Liver (tissue), 9 donors: Measurements from ENCODE around the gene BIN1. TPM values are rescaled to one million over a fixed set of nuclear protein-coding genes. Genes with fewer than 3 reads are reported as not detected.

Experiments used
- DNase-seq: peaks from one replicate; pipeline ENCODE4 v3.0.0-alpha.2; 2017; ENCODE audit warnings: low spot score
- H3K27ac ChIP-seq, 2 donors: one replicate each; pipeline ENCODE4 v1.7.0; 2013; ENCODE audit warnings: inconsistent platforms in 2 of 2, low read length in 2 of 2, control low read depth in 1 of 2, low read depth in 1 of 2, mild to moderate bottlenecking in 1 of 2
- H3K27me3 ChIP-seq, 4 donors: one replicate each; pipeline versions ENCODE4 v1.6.1 to v1.7.0; 2013; ENCODE audit warnings: low read length in 3 of 4, inconsistent platforms in 1 of 4, mild to moderate bottlenecking in 1 of 4, moderate library complexity in 1 of 4; ENCODE audit not compliant: control insufficient read depth in 4 of 4, insufficient read depth in 4 of 4
- H3K36me3 ChIP-seq, 4 donors: one replicate each; pipeline versions ENCODE4 v1.6.1 to v1.7.0; 2013; ENCODE audit warnings: low read length in 3 of 4, mild to moderate bottlenecking in 3 of 4, low read depth in 1 of 4, moderate library complexity in 1 of 4; ENCODE audit not compliant: control insufficient read depth in 4 of 4, insufficient read depth in 3 of 4
- H3K4me1 ChIP-seq, 4 donors: one replicate each; pipeline versions ENCODE4 v1.6.1 to v1.7.0; 2013; ENCODE audit warnings: low read length in 3 of 4, mild to moderate bottlenecking in 3 of 4, moderate library complexity in 1 of 4; ENCODE audit not compliant: control insufficient read depth in 4 of 4, insufficient read depth in 4 of 4
- H3K4me3 ChIP-seq, 3 donors: one replicate each; pipeline versions ENCODE4 v1.6.1 to v1.7.0; 2013; ENCODE audit warnings: low read length in 3 of 3, control low read depth in 1 of 3, low read depth in 1 of 3, mild to moderate bottlenecking in 1 of 3
- H3K9ac ChIP-seq, 2 donors: one replicate each; pipeline ENCODE4 v1.7.0; 2013; ENCODE audit warnings: low read length in 2 of 2, mild to moderate bottlenecking in 2 of 2, moderate library complexity in 2 of 2, control low read depth in 1 of 2, low read depth in 1 of 2
- H3K9me3 ChIP-seq, 4 donors: one replicate each; pipeline versions ENCODE4 v1.6.1 to v1.7.0; 2013; ENCODE audit warnings: low read length in 3 of 4; ENCODE audit not compliant: control insufficient read depth in 4 of 4
- CTCF ChIP-seq: fragments of 150-350 bp; IDR thresholded peaks from 2 replicates; pipeline ENCODE4 v1.5.1; 2017; ENCODE audit warnings: improper control_type of control experiment, low read depth, low read length; ENCODE audit not compliant: missing input control
- FOXA1 ChIP-seq: IDR thresholded peaks from 2 replicates; pipeline ENCODE4 v1.6.1; 2016; ENCODE audit warnings: antibody characterized with exemption
- FOXA2 ChIP-seq: IDR thresholded peaks from 2 replicates; pipeline ENCODE4 v1.6.1; 2016; ENCODE audit warnings: antibody characterized with exemption
- HNF4A ChIP-seq, 2 donors: conservative IDR thresholded peaks; 2 replicates each; pipeline ENCODE4 v1.6.1; 2016; ENCODE audit warnings: antibody characterized with exemption in 2 of 2, mild to moderate bottlenecking in 2 of 2
- HNF4G ChIP-seq: IDR thresholded peaks from 2 replicates; pipeline ENCODE4 v1.6.1; 2016; ENCODE audit warnings: antibody characterized with exemption
- JUND ChIP-seq, 2 donors: IDR thresholded peaks; 2 replicates each; pipeline ENCODE4 v1.6.1; 2016; ENCODE audit warnings: antibody characterized with exemption in 2 of 2
- NR2F2 ChIP-seq: IDR thresholded peaks from 2 replicates; pipeline ENCODE4 v1.6.1; 2016; ENCODE audit warnings: antibody characterized with exemption
- REST ChIP-seq: IDR thresholded peaks from 2 replicates; pipeline ENCODE4 v1.6.1; 2016; ENCODE audit warnings: antibody characterized with exemption, mild to moderate bottlenecking
- SP1 ChIP-seq: IDR thresholded peaks from 2 replicates; pipeline ENCODE4 v1.6.1; 2018; ENCODE audit warnings: antibody characterized with exemption, mild to moderate bottlenecking
- TAF1 ChIP-seq: conservative IDR thresholded peaks from 2 replicates; pipeline ENCODE4 v1.6.1; 2016; ENCODE audit warnings: antibody characterized with exemption, mild to moderate bottlenecking
- ZBTB33 ChIP-seq: IDR thresholded peaks from 2 replicates; pipeline ENCODE4 v1.6.1; 2016; ENCODE audit warnings: antibody characterized with exemption
- WGBS: extraction: QIAGEN DNeasy Blood & Tissue Kit; methylation state at CpG from one replicate; pipeline ENCODE4 v1.1.7; 2013; 5-methylcytosine and 5-hydroxymethylcytosine counted together
- polyA plus RNA-seq, 2 donors: library from polyadenylated mRNA; stranded (reverse) in 1 of 2; unstranded in 1 of 2; fragments of 200-250 nt in 1 of 2; fragments of >200 nt in 1 of 2; fragmentation: Nextera tagmentation in 1 of 2; extraction: Ambion mirVana in 1 of 2; gene quantifications; one replicate each; pipeline versions ENCODE4 v1.2.1 to v1.2.3, GENCODE V29; 2013 to 2015
- total RNA-seq, 2 donors: library from RNA; depleted of rRNA; stranded (reverse); fragments of >200 nt; gene quantifications; one replicate each; pipeline ENCODE4 v1.2.3, GENCODE V29; 2014
- donor health status: healthy.
- donor health status: healthy.
- donor health status: healthy.
- donor health status: healthy.
- donor health status: healthy.

The BIN1 gene
- total and polyA plus RNA-seq, 4 donors: 13.3 to 21.5 (median 15.0) TPM

DNA sequence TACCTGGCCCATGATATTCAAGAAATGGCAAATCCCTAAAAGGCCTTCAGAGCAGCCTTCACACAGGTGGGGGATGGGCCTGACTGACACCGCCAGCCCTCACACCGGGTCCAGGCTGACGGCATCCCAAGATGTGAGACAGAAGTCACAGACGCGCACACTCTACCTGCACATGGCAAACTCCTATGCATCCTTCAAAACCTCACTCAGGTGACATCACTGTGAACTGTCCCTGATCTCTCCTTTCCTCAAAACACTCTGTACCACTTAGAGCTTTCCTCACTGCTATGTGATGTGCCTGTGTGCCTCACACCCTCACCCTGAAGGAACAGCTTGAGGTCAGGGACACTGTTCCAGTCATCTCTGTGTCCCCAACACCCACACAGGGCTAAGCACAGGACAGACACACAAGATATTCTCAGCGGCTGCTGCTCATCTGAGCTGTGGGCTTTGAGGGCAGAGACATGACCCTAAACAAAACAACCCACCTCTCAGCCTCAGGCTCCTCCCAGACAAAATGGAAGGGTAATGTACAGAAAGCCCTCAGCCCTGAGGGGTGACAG is 27.5 kb downstream of the BIN1 start:
- H3K4me1 ChIP-seq: peaks cover 2 to 23% (median 13%) of the 10 kb centered on the region in 4 donors

GRCh38 chr2:127078666-127079270 is 28.2 kb downstream of the BIN1 start:
- Histone ChIP-seq H3K36me3 (no peaks in the 10 kb centered on the region), H3K27ac (no peak overlapping the region), H3K9ac (no peak overlapping the region), H3K4me3 (no peak overlapping the region), H3K4me1 (peaks cover 2 to 18% (median 6%) of the 10 kb centered on the region in 4 donors), H3K9me3 (no peaks in the 10 kb centered on the region), H3K27me3 (no peaks in the 10 kb centered on the region)
- TF ChIP-seq JUND (IDR thresholded peaks at IDR 0.05) (no peak), REST (no peak), NR2F2 (no peak), CTCF (no peak)
- no peak for DNase-seq
- 84% methylated on average over 5 of the region's 5 CpGs for WGBS

More for the DNA sequence above, 27.5 kb downstream of the BIN1 start:
- Histone ChIP-seq H3K27ac (no peak overlapping the region), H3K9ac (no peak overlapping the region), H3K36me3 (no peaks in the 10 kb centered on the region), H3K27me3 (no peaks in the 10 kb centered on the region), H3K4me3 (no peak overlapping the region), H3K9me3 (no peaks in the 10 kb centered on the region)
- 94% methylated on average over 6 of the region's 6 CpGs for WGBS
- TF ChIP-seq ZBTB33: no peak
- no peak for TF ChIP-seq FOXA2
- no peak for TF ChIP-seq HNF4G
- TF ChIP-seq SP1: no peak
- TF ChIP-seq HNF4A (conservative IDR thresholded peaks at IDR 0.05): no peak
- TF ChIP-seq TAF1: no peak
- TF ChIP-seq FOXA1: no peak
- no peak for TF ChIP-seq CTCF
- no peak for DNase-seq
